HG03139 (cell line): ENCODE data around the gene ACKR4.
"Not testable (repeated sequence)": the region's sequence is repeated elsewhere in the genome, so short reads cannot be mapped to it uniquely, and the experiment has no call there.

Source experiments
- ATAC-seq: cut with Tn5 transposase; IDR thresholded peaks from one replicate; pipeline ENCODE4 v1.9.1; 2021; ENCODE audit not compliant: unreplicated experiment

The ACKR4 gene

DNA sequence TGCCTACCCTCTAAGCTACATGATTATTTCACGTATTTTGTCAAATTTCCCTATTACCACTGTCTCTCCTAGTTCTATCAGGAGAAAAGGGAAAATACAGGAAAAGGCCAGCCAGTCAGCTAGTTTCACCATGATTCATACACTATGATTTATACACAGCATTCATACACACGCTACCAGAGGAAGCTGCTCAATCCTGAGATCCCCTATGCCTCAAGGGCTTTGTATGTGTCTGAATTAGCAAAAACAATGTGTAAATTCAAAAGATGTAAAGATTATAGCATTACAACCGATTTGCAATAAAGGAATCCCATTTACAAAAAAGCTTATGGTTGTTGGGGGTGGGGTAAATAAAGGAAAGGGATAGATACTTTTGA is 3.1 kb upstream of the ACKR4 start:
- no peak for ATAC-seq

DNA sequence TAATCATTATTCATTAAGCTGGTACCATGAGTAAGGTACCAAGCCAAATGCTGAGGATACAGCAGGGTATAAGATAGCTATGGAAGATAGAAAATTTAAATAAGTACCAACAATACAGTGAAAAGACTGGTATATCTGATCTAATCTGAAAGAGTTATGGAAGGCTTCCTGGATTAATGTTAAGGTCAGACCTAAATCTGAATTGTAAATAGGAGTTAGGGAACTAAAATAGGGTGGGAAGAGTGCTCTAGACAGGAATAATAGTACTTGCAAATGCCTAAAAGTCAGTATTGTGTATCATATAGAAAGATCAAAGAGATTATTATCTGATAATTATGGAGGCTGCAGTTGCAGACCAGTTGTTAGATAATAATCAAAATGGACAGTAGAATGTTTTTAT is 2.6 kb upstream of the ACKR4 start:
- no peak for ATAC-seq

DNA sequence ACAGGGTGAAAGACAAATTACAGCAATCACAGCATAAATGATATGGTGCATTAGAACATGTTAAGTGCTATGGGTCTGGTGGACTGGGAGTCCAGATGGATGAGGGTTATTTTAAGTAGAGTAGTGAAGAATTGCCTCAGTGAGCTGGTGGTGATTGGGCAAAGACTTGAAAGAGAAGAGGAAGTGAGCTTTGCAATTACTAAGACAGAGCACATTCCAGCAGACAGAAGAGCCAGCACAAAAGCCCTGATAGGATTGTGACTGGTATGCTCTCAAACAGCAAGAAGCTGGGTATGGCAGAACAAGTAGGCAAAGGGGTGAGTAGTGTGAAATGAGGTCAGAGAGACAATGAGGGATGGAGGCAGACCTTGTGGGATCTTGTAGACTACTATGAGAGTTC is 2.1 kb upstream of the ACKR4 start:
- no peak for ATAC-seq

DNA sequence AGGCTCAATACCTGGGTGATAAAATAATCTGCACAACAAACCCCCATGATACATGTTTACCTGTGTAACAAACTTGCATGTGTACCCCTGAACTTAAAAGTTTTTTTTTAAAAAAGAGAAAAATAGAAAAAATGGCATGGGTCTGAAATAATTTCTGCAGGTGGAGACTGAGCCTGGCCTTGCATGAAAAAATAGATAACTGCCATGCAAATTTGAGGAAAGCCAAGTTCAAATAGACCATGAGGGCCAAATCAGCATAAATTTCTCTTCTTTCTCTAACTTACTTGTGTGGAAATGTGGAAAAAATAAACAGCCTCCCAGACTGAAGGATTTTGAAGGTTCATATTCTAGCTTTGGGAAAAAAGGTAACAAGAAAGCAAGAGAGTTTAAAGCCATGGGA is 744 bp upstream of the ACKR4 start:
- ATAC-seq: no peak

DNA sequence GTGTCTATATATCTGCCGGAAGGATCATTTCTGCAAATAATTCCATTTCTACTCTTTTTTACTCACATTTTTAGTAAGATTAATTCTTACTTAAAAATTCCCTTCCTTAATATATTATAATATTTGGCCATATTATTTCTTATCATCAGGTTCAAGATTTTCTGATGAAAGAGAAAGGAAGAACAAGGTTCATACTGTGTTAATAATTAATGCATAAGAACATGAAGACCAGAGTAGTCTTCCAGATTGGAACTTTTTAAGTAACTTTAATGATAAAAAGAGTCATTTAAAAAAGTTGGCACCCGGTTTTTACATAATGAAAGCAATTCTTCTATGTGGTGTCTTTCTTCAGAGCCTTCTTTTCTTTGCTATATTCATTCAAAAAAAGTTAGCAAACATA is 590 bp downstream of the ACKR4 start:
- no peak for ATAC-seq

DNA sequence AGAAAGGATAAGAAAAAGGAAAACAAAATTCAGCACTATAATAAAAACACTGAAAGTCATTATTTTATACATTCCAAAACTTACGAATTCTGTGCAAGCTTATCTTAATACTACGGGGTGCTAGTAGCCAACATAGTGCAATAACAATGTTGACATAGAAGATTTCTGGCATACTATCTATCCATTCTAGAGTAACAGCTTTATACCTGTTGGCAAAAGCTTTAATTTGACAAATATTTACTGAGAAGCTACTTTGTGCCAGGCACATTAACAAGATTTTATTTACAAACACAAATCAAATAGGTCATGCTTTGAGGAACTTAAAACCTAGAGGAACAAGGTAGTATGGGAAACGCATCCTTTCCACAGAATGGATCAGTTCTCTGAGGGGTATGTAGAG is 1.1 kb downstream of the ACKR4 start:
- ATAC-seq: no peak

DNA sequence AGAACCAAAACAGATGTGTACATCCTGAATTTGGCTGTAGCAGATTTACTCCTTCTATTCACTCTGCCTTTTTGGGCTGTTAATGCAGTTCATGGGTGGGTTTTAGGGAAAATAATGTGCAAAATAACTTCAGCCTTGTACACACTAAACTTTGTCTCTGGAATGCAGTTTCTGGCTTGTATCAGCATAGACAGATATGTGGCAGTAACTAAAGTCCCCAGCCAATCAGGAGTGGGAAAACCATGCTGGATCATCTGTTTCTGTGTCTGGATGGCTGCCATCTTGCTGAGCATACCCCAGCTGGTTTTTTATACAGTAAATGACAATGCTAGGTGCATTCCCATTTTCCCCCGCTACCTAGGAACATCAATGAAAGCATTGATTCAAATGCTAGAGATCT is 3.5 kb downstream of the ACKR4 start:
- ATAC-seq: not testable (repeated sequence)

DNA sequence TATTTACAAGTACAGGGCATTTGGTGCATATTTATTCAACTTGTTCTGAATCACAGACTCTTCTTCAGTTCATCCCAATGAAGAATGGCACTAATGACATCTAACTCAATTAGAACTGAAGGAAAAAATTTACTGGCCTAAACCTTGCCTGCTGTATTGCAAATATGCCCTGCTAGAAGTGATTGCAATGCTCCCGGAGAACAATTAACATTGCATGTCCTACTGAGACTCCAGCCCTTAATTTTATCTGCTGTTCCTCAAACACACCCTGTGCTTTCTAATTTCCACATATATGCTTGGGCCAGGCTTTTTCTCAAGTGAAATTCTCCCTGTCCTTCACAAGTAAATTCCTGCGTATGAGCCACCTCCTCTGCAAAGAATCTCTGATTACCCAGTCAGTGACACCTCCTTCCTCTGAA is 8.3 kb downstream of the ACKR4 start:
- no peak for ATAC-seq

DNA sequence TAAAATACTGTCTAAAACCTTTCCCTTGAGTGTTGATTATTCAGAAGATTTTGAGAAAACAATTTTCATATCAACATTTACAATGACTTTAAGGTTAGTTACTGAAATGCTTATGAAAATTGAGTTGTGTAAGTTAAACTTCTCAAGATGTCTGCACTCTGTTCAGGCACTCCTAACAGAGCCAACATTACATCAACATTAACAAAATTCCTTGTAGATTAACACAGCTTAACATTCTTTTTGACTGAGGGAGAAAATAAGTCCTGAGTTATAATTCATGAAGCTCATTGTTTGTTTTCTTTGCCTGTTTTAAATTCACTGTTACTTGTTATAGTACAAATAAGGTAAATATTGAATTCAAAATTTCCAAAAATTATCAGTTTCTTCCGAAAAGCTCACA is 9.0 kb downstream of the ACKR4 start:
- ATAC-seq: no peak

DNA sequence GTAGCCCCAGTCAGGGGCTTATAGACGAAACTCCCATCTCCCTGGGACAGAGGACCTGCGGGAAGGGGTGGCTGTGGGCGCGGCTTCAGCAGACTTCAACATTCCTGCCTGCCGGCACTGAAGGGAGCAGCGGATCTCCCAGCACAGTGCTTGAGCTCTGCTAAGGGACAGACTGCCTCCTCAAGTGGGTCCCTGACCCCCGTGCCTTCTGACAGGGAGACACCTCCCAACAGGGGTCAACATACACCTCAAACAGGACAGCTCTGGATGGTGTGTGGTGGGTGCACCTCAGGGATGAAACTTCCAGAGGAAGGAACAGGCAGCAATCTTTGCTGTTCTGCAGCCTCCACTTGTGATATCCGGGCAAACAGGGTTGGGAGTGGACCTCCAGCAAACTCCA is 9.6 kb downstream of the ACKR4 start:
- not testable (repeated sequence) for ATAC-seq

DNA sequence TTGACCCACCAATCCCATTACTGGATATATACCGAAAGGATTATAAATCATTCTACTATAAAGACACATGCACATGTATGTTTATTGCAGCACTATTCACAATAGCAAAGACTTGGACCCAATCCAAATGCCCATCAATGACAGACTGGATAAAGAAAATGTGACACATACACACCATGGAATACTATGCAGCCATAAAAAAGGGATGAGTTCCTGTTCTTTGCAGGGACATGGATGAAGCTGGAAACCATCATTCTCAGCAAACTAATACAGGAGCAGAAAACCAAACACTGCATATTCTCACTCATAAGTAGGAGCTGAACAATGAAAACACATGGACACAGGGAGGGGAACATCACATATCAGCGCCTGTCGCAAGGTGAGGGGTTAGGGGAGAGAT is 18.2 kb downstream of the ACKR4 start:
- ATAC-seq: not testable (repeated sequence)

DNA sequence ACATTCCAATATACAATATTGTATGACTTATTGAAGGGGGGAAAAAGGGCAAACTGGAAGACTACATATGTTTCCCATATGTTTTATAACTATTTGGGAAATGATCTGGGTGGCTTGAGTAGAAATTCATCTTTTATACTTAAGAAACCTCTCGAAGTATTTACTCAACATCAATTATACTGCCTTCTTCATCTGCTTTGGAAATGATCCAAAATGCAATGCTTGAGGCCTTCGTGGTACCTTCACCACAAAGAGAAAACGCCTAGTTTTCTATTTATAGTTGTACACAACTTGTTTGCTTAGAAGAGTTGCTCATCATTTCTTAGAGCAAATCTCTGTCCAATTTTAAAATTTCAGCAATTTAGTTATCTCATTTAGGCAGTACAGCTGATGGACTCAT is 18.8 kb downstream of the ACKR4 start:
- ATAC-seq: no peak

DNA sequence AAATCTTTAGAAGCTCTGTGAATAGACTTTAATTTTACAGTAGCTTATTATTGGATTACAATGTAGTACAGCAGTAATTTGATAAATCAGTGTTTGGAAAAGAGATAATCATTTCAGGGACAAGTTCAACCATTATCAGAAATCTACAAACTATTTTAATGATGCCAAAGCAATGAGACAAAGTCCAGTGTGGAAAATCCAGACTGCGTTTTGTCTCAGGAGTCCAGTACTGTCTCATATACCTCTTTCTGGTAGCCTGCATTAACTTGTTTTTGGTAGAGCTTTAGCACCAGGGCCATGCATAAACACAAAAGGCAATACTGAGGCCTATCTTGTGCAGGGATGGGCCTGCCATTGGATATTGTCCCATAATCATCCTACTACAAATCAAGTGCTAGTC is 19.7 kb downstream of the ACKR4 start:
- ATAC-seq: no peak

DNA sequence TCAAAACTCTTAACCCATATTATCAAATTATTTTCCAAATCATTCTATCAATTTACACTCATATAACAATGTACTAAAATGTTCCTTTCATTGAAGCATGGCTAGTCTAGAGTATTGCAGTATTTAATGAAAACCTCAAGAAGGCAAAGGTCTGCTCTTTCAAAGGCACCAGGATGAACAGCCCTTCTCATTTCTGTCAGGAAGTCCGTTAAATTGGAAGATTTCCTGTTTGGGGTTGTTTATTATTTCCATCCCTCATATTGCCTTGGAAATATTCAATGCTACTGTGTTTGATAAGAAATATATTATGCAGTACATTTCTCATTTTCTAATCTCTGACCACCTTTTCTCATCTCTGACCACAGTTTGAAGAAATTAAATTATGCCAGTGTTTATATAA is 25.1 kb downstream of the ACKR4 start:
- ATAC-seq: no peak

DNA sequence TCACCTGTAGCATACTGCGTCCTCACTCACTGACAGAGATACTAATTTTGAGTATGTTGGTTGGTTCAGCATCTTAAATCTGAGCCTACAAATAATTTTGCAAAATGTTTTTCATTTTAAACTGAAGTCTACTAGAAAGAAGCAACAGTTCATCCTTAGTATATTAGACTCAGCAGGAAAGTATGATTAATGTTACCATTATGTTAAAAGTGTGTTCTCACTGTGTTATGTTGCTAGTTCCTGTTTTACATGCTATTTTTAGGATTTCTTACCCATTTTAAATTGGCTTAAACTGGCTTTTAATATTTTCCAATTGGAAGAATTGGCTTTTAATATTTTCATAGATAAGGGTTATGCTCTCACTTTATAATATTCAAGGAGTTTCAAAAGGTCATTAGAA is 25.7 kb downstream of the ACKR4 start:
- ATAC-seq: no peak

DNA sequence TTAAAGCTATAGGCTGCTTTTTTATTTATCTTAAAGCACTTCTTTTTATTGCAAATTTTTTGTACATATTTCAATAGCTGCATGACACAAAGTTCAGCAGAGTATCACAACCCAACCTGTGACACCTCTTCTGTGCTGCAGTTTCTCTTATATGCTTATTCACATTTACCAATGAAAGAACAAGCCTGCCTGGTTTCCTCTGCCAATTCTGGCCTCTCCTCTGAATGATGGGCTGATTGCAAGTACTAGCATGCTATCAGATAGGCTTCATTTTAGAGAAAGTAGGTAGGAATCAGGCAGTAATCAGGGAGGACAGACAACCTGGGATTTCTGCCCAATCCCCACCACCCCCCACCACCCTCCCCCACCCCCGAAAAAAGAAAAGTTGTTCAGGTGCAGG is 26.6 kb downstream of the ACKR4 start:
- no peak for ATAC-seq

DNA sequence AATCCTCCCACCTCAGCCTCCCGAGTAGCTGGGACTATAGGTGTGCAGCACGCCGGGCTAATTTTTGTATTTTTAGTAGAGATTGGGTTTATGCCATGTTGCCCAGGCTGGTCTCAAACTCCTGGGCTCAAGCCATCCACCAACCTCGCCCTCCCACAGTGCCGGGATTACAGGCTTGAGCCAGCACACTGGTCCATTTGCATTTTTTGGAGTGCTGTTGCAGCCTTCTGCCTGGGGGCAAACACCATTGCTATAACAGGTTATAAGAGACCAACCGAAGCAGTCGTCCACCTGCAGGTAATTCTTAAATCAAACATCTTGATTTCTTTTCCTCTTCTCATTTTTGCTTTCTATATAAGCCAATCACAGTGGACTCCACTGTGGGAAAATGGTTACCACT is 27.7 kb downstream of the ACKR4 start:
- no peak for ATAC-seq

DNA sequence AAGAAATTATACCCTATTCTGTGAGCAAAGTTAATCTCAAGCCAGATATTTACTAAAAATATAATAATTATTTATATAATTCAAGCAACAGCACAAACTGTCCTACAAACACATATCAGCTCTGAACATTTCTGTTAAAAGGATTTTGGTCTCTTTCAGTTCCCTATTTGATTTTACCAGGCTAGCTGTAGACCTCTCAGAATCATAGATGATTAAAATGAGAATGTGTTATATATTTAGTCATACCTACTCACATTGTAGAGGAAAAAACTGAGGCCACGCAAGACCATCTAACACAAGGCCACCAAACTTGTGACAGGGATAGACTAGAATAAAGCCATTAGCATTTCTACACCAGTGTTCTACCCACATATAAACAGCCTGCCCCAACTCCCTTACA is 28.5 kb downstream of the ACKR4 start:
- ATAC-seq: peak; percentile 78

DNA sequence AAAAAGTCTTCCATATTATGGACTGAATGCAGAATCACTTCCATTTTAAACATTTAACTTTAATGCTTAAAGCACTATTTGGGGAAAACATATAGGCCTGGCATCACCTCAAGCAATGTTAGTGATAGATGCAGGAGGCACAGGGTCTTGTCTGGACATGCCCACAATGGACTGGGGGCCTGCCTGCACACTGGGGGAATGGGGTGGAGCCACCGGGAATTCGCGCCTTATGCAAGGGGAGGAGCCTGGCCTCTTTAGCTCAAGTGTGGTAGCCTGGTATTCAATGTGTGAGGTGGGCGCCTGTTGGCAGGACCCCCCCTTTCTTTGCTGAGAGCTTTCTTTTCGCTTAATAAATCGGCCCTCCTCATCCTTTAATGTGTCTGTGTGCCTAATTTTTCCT is 29.9 kb downstream of the ACKR4 start:
- ATAC-seq: no peak

DNA sequence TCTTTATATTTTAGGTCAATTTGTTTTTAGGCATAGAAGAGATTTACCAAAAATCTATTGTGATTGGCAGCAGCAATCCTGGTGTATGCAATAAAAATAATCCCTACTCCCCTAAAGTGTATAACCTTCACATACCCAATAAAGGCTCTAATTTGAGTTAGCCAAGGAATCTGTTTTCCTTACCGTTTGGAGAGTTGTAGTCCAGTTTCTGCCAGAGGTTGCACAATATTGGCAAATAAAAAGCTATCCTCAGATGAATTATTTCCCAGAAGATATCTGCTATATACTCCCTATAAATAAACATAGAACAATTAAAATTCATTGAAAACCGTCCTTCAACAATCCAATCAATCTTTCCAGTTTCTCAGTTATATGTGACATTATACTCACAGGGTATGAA is 31.1 kb downstream of the ACKR4 start:
- ATAC-seq: no peak

DNA sequence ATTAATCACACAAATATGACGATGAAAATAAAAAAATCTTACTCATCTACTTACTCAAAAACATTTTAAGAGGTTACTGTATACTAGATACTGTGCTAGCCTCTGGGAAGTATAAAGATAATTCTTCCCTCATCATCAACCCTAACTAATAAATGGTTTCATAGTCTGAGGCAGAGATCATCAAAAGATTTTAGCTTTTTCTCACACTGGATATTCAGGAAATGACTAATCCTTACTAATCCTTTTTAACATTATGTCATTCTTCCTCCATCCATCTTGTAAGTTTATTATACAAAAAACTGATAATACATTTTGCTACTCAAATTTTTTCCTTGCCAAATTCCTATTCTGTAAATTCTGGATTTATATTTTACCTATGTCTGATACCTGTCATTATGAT is 32.9 kb downstream of the ACKR4 start:
- ATAC-seq: no peak

DNA sequence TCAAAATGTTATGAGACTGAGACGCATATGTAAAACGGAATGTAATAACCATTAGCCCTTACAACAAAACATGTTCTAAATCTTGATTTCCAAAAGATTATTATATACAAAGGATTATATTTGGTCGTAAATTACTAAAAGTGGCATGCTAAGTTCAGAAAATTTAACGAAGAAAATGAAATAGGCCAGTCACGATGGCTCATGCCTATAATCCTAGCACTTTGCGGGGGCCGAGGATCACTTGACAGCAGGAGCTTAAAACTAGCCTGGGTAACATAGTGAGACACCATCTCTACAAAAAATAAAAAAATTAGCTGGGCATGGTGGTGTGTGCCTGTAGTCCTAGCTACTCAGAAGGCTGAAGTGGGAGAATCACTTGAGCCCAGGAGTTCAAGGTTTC is 33.5 kb downstream of the ACKR4 start:
- ATAC-seq: no peak

DNA sequence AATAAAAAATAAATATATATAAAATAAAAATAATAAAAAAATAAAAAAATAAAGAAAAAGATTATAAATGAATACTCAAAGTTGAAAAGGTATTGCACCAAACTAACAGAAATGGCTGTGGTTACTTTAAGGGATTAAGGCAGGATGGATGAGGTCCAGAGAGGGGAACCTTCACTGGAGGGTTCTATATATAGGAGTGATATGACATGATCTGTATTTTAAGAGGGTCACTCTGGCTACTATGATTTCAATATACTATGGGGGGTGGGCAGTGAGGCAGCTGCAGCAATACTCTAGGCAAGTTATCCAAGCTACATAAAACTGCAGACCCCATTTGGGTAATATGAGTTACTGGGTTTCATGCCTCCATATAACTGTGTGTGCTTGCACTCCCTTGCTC is 38.0 kb downstream of the ACKR4 start:
- no peak for ATAC-seq

DNA sequence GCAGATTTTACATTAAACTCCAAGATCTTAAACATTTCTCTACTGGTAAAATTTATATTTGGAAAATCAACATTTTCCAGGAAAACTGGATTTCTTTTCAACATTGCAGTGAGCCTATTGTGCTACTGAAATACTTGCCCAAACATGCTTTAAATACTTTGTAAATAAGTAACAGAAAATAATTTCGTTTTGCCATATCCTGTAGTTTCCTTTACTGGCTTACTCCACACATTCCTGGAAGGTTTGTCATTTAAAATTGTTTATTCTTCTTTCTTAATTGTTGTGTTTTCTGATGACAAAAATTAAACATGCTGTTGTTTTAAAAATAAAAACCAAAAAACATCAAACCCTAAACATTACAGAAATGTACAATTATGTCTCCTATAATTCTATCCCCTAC is 40.5 kb downstream of the ACKR4 start:
- no peak for ATAC-seq
